Subcutaneous adipose tissue (tissue), 4 donors: Measurements from ENCODE around the gene AP1B1. TPM values are rescaled to one million over a fixed set of nuclear protein-coding genes. Genes with fewer than 3 reads are reported as not detected.

Experiments used
- total RNA-seq, 4 donors: library from RNA; depleted of rRNA; stranded (reverse); fragments of >200 nt; gene quantifications; one replicate each; pipeline ENCODE4 v1.1.0, GENCODE V29; 2016
- TF ChIP-seq, protein P1 (sequence below): fragments of 450-650 bp; IDR thresholded peaks from one replicate; pipeline ENCODE4 v1.5.1; 2016; ENCODE audit warnings: low read depth, mild to moderate bottlenecking, control low read depth, antibody characterized with exemption, moderate library complexity

AP1B1 gene
- total RNA-seq, 4 donors from 2014 or later, result 49.7 to 81.1 (median 60.1) TPM

DNA sequence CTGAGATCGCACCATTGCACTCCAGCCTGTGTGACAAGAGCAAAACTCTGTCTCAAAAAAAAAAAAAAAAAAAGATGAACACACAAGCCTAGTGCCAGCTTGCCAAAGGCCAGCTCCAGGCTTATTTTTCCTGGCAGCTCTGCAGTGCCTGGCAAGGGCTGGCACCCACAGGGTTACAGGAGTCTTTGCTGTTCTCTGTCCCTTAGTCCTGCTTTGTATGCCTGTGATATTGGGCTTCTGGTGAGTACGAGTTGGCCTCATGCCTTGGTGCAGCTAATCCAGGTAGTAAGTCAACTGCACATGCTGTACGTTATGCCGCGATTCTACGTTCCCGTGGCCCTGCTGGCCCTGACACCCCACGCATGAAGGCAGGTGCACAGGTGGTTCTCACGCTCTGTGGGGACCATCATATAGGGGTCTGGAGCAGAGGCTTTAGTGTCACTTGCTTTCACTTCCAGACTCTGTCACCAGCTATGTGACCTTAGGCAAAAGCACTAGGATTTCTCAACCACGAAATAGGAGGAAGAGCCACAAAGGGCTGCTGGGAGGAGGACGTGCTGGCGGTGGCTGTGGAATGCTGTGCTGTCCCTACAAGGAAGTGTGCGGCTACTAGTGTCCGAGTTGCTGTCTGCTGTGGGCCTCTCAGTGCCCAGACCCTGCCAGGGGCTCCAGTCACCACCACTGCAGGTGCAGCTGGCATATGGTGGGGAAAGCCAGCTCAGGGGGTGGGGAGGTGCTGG lies 51.4 kb downstream of the AP1B1 start:
- TF ChIP-seq, protein P1, sequence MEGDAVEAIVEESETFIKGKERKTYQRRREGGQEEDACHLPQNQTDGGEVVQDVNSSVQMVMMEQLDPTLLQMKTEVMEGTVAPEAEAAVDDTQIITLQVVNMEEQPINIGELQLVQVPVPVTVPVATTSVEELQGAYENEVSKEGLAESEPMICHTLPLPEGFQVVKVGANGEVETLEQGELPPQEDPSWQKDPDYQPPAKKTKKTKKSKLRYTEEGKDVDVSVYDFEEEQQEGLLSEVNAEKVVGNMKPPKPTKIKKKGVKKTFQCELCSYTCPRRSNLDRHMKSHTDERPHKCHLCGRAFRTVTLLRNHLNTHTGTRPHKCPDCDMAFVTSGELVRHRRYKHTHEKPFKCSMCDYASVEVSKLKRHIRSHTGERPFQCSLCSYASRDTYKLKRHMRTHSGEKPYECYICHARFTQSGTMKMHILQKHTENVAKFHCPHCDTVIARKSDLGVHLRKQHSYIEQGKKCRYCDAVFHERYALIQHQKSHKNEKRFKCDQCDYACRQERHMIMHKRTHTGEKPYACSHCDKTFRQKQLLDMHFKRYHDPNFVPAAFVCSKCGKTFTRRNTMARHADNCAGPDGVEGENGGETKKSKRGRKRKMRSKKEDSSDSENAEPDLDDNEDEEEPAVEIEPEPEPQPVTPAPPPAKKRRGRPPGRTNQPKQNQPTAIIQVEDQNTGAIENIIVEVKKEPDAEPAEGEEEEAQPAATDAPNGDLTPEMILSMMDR, result no peak

- TF ChIP-seq, protein P1, result no peak
Measured at GRCh38 chr22:29335656-29336055, 52.7 kb downstream of the AP1B1 start.

DNA sequence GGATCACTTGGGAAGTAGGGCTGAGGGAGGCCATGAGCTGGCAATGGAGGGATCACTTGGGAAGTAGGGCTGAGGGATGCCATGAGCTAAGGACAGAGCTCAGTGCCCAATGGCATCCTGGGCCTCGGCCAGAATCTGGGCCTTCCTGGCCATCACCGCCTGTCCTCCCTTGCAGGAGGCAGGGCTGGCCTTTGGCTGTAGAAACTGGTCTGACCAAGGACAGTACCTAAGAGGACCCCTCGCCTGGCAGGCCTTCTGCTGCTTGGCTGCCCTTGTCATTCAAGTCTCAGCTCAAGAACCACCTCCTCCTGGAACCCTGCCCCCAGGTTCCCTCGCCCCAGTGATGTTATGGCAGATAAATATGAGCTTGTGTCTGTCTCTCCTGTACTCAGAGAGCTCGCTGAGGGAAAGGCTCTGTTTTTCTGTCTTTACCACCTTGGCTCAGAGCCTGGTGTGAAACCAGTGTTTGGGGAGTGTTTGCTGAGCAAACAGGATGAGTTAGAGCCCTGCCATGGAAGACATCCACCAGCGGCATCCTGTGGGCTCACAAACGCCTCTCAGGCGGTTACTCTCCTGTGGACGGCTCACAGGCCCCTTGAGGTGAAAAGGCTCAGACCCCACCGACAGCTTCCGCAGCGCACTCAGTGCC lies 53.5 kb downstream of the AP1B1 start:
- TF ChIP-seq, protein P1, result no peak

DNA sequence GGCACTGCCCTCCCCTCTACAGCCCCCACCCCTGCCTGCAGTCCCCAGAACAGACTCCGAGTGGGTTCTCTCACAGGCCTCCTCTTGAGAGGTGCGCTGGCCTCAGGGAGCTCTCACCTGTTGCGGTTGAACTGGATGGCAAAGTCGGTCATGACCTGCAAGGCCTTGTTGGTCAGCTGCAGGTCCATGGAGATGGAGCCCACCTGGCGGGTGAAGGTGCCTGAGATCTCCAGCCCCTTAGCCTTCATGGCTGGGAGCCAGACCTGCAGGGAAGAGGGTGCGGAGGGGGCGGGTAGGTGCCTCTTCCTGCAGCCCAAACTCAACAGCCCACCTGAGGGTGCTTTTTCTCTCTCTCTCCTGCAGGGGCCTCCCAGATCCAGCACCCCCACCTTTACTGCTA lies 54.2 kb downstream of the AP1B1 start:
- TF ChIP-seq, protein P1, result no peak

DNA sequence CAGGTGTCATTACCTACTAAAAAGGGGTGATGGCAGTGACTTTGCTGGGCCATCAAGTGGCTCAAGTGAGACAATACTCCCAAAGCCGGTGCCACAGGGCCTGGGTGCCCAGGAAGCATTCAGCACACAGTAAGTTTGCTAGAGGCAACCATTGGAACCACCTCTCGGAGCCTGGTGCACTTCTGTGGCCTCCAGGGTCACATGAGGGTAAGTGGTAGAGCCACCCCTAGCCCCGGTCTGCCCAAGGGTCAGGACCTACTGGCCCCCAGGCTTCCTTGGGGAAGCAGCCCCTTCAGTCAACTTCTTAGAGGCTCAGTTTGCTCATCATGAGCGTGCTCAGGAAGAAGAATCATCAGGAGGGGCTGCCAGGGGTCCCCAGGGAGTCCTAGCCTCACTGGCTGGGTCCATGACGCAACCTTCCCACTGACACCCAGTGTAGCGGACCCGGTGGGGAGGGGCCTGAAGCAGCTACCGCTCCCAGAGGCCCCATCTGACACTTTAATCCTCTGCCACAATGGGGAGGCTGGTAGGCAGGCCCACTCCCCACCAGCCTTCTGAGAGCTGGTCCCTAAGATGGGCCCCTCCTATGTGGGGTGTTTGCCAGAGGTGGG lies 55.4 kb downstream of the AP1B1 start:
- TF ChIP-seq, protein P1, result no peak

GRCh38 chr22:29331658-29332300 lies 56.6 kb downstream of the AP1B1 start:
- TF ChIP-seq, protein P1, result no peak

GRCh38 chr22:29331213-29331612 lies 57.2 kb downstream of the AP1B1 start:
- TF ChIP-seq, protein P1, result no peak
